Measurements from ENCODE around the gene B3GALT5.

B3GALT5 gene

GRCh38 chr21:39670701-39671100, 58.0 kb downstream of the B3GALT5 start:
- no peak overlapping the region for H3K4me2 ChIP-seq (ENCODE audit: low read length)
- no peak overlapping the region for H3K9ac ChIP-seq (ENCODE audit: low read depth, low read length)
- no peaks in the 10 kb centered on the region for H3K36me3 ChIP-seq (ENCODE audit: insufficient read depth, low read length)
- H3K4me3 ChIP-seq (ENCODE audit: low read length), result no peak overlapping the region
- peaks cover 2% of the 10 kb centered on the region for H3K27me3 ChIP-seq (ENCODE audit: control insufficient read depth, insufficient read depth, low read length)
- no peaks in the 10 kb centered on the region for H3K9me3 ChIP-seq (replicated peaks; ENCODE audit: low read length)
- peaks cover 10% of the 10 kb centered on the region for H3K4me1 ChIP-seq (ENCODE audit: control insufficient read depth, insufficient read depth, low read length)

DNA sequence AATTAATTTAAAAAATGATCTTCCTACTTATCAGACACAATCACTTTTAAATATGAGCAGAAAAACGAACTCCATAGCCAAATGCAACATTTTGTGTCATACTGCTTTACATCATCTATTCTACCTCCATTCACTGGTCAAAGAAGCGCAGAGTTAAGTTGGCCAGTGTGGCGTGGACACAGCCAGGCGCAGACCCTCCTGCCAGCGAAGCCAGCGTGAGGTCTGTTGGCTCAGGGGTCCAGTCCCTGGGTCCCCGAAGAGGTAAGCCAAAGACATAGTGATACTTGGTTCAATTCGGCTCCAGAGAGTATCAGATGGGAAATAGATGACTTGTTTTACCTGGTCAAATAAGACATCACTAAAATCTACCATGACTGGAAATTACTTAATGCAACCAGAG, 59.2 kb downstream of the B3GALT5 start:
- H3K9ac ChIP-seq (ENCODE audit: low read depth, low read length), result no peak overlapping the region
- H3K4me2 ChIP-seq (ENCODE audit: low read length), result no peak overlapping the region
- no peaks in the 10 kb centered on the region for H3K36me3 ChIP-seq (ENCODE audit: insufficient read depth, low read length)
- peaks cover 16% of the 10 kb centered on the region for H3K4me1 ChIP-seq (ENCODE audit: control insufficient read depth, insufficient read depth, low read length)
- no peaks in the 10 kb centered on the region for H3K27me3 ChIP-seq (ENCODE audit: control insufficient read depth, insufficient read depth, low read length)
- H3K9me3 ChIP-seq (replicated peaks; ENCODE audit: low read length), result no peaks in the 10 kb centered on the region
- no peak overlapping the region for H3K4me3 ChIP-seq (ENCODE audit: low read length)

- Histone ChIP-seq H3K4me1 (ENCODE audit: control insufficient read depth, insufficient read depth, low read length) (peaks cover 17% of the 10 kb centered on the region), H3K36me3 (ENCODE audit: insufficient read depth, low read length) (no peaks in the 10 kb centered on the region), H3K9me3 (replicated peaks; ENCODE audit: low read length) (no peaks in the 10 kb centered on the region), H3K4me2 (ENCODE audit: low read length) (no peak overlapping the region), H3K9ac (ENCODE audit: low read depth, low read length) (no peak overlapping the region), H3K27me3 (ENCODE audit: control insufficient read depth, insufficient read depth, low read length) (no peaks in the 10 kb centered on the region), H3K4me3 (ENCODE audit: low read length) (no peak overlapping the region)
Measured at GRCh38 chr21:39673163-39673562, 60.4 kb downstream of the B3GALT5 start.

- Histone ChIP-seq H3K4me2 (ENCODE audit: low read length) (no peak overlapping the region), H3K4me1 (ENCODE audit: control insufficient read depth, insufficient read depth, low read length) (peaks cover 17% of the 10 kb centered on the region), H3K27me3 (ENCODE audit: control insufficient read depth, insufficient read depth, low read length) (no peaks in the 10 kb centered on the region), H3K9ac (ENCODE audit: low read depth, low read length) (no peak overlapping the region), H3K4me3 (ENCODE audit: low read length) (no peak overlapping the region), H3K9me3 (replicated peaks; ENCODE audit: low read length) (no peaks in the 10 kb centered on the region), H3K36me3 (ENCODE audit: insufficient read depth, low read length) (no peaks in the 10 kb centered on the region)
Measured at GRCh38 chr21:39673736-39674135, 61.0 kb downstream of the B3GALT5 start.

- peaks cover 17% of the 10 kb centered on the region for H3K4me1 ChIP-seq (ENCODE audit: control insufficient read depth, insufficient read depth, low read length)
- H3K4me3 ChIP-seq (ENCODE audit: low read length), result no peak overlapping the region
- H3K4me2 ChIP-seq (ENCODE audit: low read length), result no peak overlapping the region
- H3K27me3 ChIP-seq (ENCODE audit: control insufficient read depth, insufficient read depth, low read length), result no peaks in the 10 kb centered on the region
- no peak overlapping the region for H3K9ac ChIP-seq (ENCODE audit: low read depth, low read length)
- no peaks in the 10 kb centered on the region for H3K9me3 ChIP-seq (replicated peaks; ENCODE audit: low read length)
- no peaks in the 10 kb centered on the region for H3K36me3 ChIP-seq (ENCODE audit: insufficient read depth, low read length)
Measured at GRCh38 chr21:39674801-39675200, 62.1 kb downstream of the B3GALT5 start.

GRCh38 chr21:39675590-39675989, 62.9 kb downstream of the B3GALT5 start:
- H3K4me3 ChIP-seq (ENCODE audit: low read length), result no peak overlapping the region
- peak overlapping the region; percentile 26 for H3K4me2 ChIP-seq (ENCODE audit: low read length)
- no peaks in the 10 kb centered on the region for H3K36me3 ChIP-seq (ENCODE audit: insufficient read depth, low read length)
- H3K4me1 ChIP-seq (ENCODE audit: control insufficient read depth, insufficient read depth, low read length), result peaks cover 21% of the 10 kb centered on the region
- H3K27me3 ChIP-seq (ENCODE audit: control insufficient read depth, insufficient read depth, low read length), result no peaks in the 10 kb centered on the region
- no peak overlapping the region for H3K9ac ChIP-seq (ENCODE audit: low read depth, low read length)
- no peaks in the 10 kb centered on the region for H3K9me3 ChIP-seq (replicated peaks; ENCODE audit: low read length)

GRCh38 chr21:39675993-39676661, 63.4 kb downstream of the B3GALT5 start:
- H3K9ac ChIP-seq (ENCODE audit: low read depth, low read length), result peak overlapping the region; percentile 22

GRCh38 chr21:39680216-39680615, 67.5 kb downstream of the B3GALT5 start:
- no peaks in the 10 kb centered on the region for H3K27me3 ChIP-seq (ENCODE audit: control insufficient read depth, insufficient read depth, low read length)
- peaks cover 35% of the 10 kb centered on the region for H3K4me1 ChIP-seq (ENCODE audit: control insufficient read depth, insufficient read depth, low read length)
- no peak overlapping the region for H3K4me2 ChIP-seq (ENCODE audit: low read length)
- H3K36me3 ChIP-seq (ENCODE audit: insufficient read depth, low read length), result no peaks in the 10 kb centered on the region
- H3K4me3 ChIP-seq (ENCODE audit: low read length), result no peak overlapping the region
- no peaks in the 10 kb centered on the region for H3K9me3 ChIP-seq (replicated peaks; ENCODE audit: low read length)
- H3K9ac ChIP-seq (ENCODE audit: low read depth, low read length), result no peak overlapping the region

More at GRCh38 chr21:39675993-39676661, 63.4 kb downstream of the B3GALT5 start:
- no peaks in the 10 kb centered on the region for H3K36me3 ChIP-seq (ENCODE audit: insufficient read depth, low read length)
- no peak overlapping the region for H3K4me3 ChIP-seq (ENCODE audit: low read length)
- H3K4me1 ChIP-seq (ENCODE audit: control insufficient read depth, insufficient read depth, low read length), result peaks cover 22% of the 10 kb centered on the region
- H3K4me2 ChIP-seq (ENCODE audit: low read length), result peak overlapping the region; percentile 26
- H3K27me3 ChIP-seq (ENCODE audit: control insufficient read depth, insufficient read depth, low read length), result no peaks in the 10 kb centered on the region
- no peaks in the 10 kb centered on the region for H3K9me3 ChIP-seq (replicated peaks; ENCODE audit: low read length)

DNA sequence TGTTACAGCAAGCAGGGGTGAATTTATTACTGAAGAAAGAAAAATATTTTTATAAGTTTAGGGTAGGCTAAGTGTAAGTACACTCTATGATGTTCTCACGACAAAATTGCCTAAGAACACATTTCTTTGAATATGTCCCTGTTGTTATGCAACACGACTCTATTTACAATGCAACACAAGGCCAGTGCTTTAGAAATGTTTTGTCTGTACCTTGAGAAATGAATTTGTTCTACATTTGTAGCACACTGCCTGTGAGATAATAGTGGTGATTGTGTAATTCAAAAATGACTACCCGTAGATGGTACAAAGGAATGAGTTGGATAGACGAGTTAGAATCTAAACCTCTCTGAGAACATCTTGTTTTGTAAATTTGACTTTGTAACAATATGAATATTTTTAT, 68.5 kb downstream of the B3GALT5 start:
- Histone ChIP-seq H3K27me3 (ENCODE audit: control insufficient read depth, insufficient read depth, low read length) (no peaks in the 10 kb centered on the region), H3K36me3 (ENCODE audit: insufficient read depth, low read length) (no peaks in the 10 kb centered on the region), H3K9me3 (replicated peaks; ENCODE audit: low read length) (no peaks in the 10 kb centered on the region), H3K4me1 (ENCODE audit: control insufficient read depth, insufficient read depth, low read length) (peaks cover 27% of the 10 kb centered on the region), H3K4me3 (ENCODE audit: low read length) (no peak overlapping the region), H3K9ac (ENCODE audit: low read depth, low read length) (peak overlapping the region; percentile 72), H3K4me2 (ENCODE audit: low read length) (peak overlapping the region; percentile 48)

DNA sequence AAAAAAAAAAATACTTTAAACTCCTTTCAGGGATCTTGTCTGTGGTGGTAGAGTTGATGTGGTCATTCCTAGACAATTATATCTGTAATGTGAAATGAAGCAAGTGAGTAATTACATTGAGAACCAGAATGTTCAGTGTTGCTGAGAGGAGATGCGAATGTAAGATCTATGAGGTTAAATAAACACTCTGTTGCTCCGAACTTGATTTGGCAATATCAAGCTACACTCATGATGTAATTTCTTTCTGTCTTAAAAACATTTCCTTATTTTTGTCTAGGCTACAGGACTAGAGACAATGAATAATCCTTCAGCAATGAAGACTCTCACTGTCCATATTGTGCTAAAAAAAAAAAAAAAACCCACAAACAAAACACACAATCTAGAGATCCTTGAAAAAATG, 69.1 kb downstream of the B3GALT5 start:
- peak overlapping the region; percentile 48 for H3K4me2 ChIP-seq (ENCODE audit: low read length)
- H3K36me3 ChIP-seq (ENCODE audit: insufficient read depth, low read length), result no peaks in the 10 kb centered on the region
- H3K4me3 ChIP-seq (ENCODE audit: low read length), result no peak overlapping the region
- H3K27me3 ChIP-seq (ENCODE audit: control insufficient read depth, insufficient read depth, low read length), result no peaks in the 10 kb centered on the region
- H3K4me1 ChIP-seq (ENCODE audit: control insufficient read depth, insufficient read depth, low read length), result peaks cover 21% of the 10 kb centered on the region
- no peaks in the 10 kb centered on the region for H3K9me3 ChIP-seq (replicated peaks; ENCODE audit: low read length)
- H3K9ac ChIP-seq (ENCODE audit: low read depth, low read length), result peak overlapping the region; percentile 72

DNA sequence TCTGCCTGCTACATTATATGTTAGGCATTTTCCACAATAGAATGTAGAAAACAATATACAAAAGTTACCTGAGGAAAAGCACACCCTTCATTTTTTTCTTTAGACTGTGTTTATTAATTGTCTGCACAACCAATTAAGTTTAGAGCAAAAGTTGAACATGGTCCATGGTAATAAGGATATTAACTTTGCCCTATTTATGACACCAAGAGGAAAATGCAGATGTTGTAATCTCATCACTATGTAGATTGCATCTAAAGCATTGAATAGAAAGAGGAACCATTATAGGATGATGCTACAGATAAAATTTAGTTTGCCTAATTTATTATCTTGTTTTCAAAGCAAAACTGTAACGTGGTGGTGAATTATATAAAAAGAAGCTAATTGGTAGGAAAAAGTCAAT, 72.5 kb downstream of the B3GALT5 start:
- Histone ChIP-seq H3K4me3 (ENCODE audit: low read length) (no peak overlapping the region), H3K27me3 (ENCODE audit: control insufficient read depth, insufficient read depth, low read length) (no peaks in the 10 kb centered on the region), H3K36me3 (ENCODE audit: insufficient read depth, low read length) (no peaks in the 10 kb centered on the region), H3K9ac (ENCODE audit: low read depth, low read length) (no peak overlapping the region), H3K4me1 (ENCODE audit: control insufficient read depth, insufficient read depth, low read length) (peaks cover 18% of the 10 kb centered on the region), H3K9me3 (replicated peaks; ENCODE audit: low read length) (no peaks in the 10 kb centered on the region), H3K4me2 (ENCODE audit: low read length) (no peak overlapping the region)

GRCh38 chr21:39685991-39686390, 73.3 kb downstream of the B3GALT5 start:
- H3K4me3 ChIP-seq (ENCODE audit: low read length), result no peak overlapping the region
- H3K27me3 ChIP-seq (ENCODE audit: control insufficient read depth, insufficient read depth, low read length), result no peaks in the 10 kb centered on the region

More at GRCh38 chr21:39685991-39686390, 73.3 kb downstream of the B3GALT5 start:
- Histone ChIP-seq H3K4me1 (ENCODE audit: control insufficient read depth, insufficient read depth, low read length) (peaks cover 14% of the 10 kb centered on the region), H3K36me3 (ENCODE audit: insufficient read depth, low read length) (no peaks in the 10 kb centered on the region), H3K9ac (ENCODE audit: low read depth, low read length) (no peak overlapping the region), H3K4me2 (ENCODE audit: low read length) (no peak overlapping the region), H3K9me3 (replicated peaks; ENCODE audit: low read length) (no peaks in the 10 kb centered on the region)

Data from skeletal muscle satellite cell (primary cell).